Activated CD8-positive, alpha-beta memory T cell treated with anti-CD3 and anti-CD28 coated beads for 4 hours (primary cell): ENCODE results near the gene KXD1.
"Not testable (repeated sequence)": the region's sequence is repeated elsewhere in the genome, so short reads cannot be mapped to it uniquely, and the experiment has no call there.

Experiments
- DNase-seq, 2 donors: peaks; one replicate each; pipeline ENCODE4 v3.0.0-alpha.2; 2020; ENCODE audit warnings: low read depth in 2 of 2

KXD1 gene

GRCh38 chr19:18580311-18580710 is 22.6 kb downstream of the KXD1 start:
- DNase-seq = no peak

- no peak for DNase-seq
Observed at GRCh38 chr19:18586306-18586705, 28.6 kb downstream of the KXD1 start.

- no peak for DNase-seq
Observed at GRCh38 chr19:18587561-18587960, 29.9 kb downstream of the KXD1 start.

GRCh38 chr19:18587962-18588610 is 30.4 kb downstream of the KXD1 start:
- DNase-seq = no peak

GRCh38 chr19:18588611-18589379 is 31.1 kb downstream of the KXD1 start, which contains the start of gene REX1BD:
Gene REX1BD (plus strand): TSS chr19:18588798. CDS start chr19:18588802, 4 bp downstream.
- DNase-seq = peak; percentile 81 to 83

GRCh38 chr19:18589380-18590272 is 32.0 kb downstream of the KXD1 start:
- peak; percentile 20 to 37 for DNase-seq

GRCh38 chr19:18590273-18591272 is 32.9 kb downstream of the KXD1 start:
- DNase-seq = no peak

- DNase-seq = no peak
Observed at GRCh38 chr19:18591735-18592385, 34.2 kb downstream of the KXD1 start.

GRCh38 chr19:18592732-18593131 is 35.1 kb downstream of the KXD1 start:
- not testable (repeated sequence) for DNase-seq

- no peak for DNase-seq
Observed at GRCh38 chr19:18593367-18594095, 35.9 kb downstream of the KXD1 start.

GRCh38 chr19:18594096-18594823 is 36.6 kb downstream of the KXD1 start:
- peak; percentile 50 to 58 for DNase-seq

- DNase-seq = no peak
Observed at GRCh38 chr19:18594824-18595373, 37.2 kb downstream of the KXD1 start.

GRCh38 chr19:18595475-18595874 is 37.8 kb downstream of the KXD1 start:
- DNase-seq = no peak

GRCh38 chr19:18596752-18597157 is 39.1 kb downstream of the KXD1 start:
- DNase-seq = no peak

GRCh38 chr19:18597809-18598660 is 40.4 kb downstream of the KXD1 start:
- DNase-seq = no peak

GRCh38 chr19:18599485-18599884 is 41.8 kb downstream of the KXD1 start:
- no peak for DNase-seq

- not testable (repeated sequence) for DNase-seq
Observed at GRCh38 chr19:18600692-18601397, 43.2 kb downstream of the KXD1 start.
